Natural killer cell treated with Interleukin-12 subunit alpha and Interleukin-12 subunit beta and Interleukin-15 and Interleukin-18, amount 100 ng/mL, for 72 hours (primary cell): ENCODE data around the gene SLC10A2. TPM values are rescaled to one million over a fixed set of nuclear protein-coding genes. Genes with fewer than 3 reads are reported as not detected.

Experiments used
- total RNA-seq, 2 donors: library from RNA; stranded (reverse); gene quantifications; one replicate each; pipeline ENCODE4 v1.2.3, GENCODE V29; 2022

The SLC10A2 gene
- total RNA-seq, 2 donors from 2014 or later, result not detected

Other genes starting within 250 kb of the SLC10A2 start
- gene ERCC5, start 220.4 kb downstream of the SLC10A2 start, total RNA-seq, result 10 to 100 TPM; 66.5 to 71.0 TPM